GM08714 (cell line): ENCODE results near the gene CLIC1.

Source experiments
- H3K4me3 ChIP-seq: fragments of 200-500 bp; sonication (Bioruptor generic); 2 replicates; pipeline ENCODE4 v1.5.1; 2014; ENCODE audit warnings: mild to moderate bottlenecking, low read length, inconsistent platforms
- ZNF274 ChIP-seq: IDR thresholded peaks from 2 replicates; pipeline ENCODE4 v1.6.1; 2012; ENCODE audit warnings: mild to moderate bottlenecking, low read depth, low read length

The CLIC1 gene

DNA sequence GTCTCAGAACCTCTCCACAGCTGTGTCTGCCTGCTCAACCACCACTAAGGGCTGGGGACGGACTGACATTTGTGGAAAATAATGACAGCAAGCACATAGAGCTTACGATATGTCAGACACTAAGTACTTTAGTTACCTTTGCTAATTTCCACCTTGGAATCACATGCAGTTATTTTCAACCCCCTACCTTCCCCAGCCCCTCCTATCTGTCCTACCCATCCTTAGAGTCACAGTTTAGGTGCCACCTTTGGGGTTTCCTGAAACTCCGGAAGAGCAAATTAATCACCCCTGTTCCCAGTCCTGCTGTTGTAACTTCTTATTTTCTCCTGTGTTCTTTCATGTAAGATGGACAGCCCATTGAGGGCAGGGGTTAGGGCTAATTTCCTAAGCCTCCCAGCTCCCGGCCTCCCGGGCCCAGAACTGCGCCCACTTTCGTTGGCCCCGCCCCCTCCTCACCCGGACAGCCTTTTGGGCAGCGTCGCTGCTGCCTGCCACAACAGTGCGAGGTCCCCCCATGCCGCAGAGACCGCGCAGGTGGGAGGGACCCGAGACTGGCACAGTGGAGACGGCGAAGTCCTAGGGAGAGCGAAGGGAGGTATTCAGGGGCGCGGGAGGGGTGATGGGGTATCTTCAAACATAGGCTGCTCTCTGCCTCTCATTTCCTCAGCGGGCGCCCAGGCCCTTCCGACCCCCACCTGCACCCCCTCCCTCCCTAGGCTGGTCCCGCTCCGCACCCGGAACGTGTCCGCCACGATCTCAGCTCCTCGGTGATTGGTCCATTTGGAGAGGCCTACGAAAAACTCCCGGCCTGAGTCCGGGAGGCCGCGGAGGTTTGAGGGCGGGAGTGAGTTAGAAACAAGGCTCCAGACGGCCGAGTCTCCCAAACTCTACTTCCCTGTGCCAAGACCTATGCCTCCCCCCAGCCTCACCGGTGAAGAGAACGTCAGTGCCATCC is 8.3 kb downstream of the CLIC1 start:
- TF ChIP-seq ZNF274: no peak
- no peak overlapping the region for H3K4me3 ChIP-seq

DNA sequence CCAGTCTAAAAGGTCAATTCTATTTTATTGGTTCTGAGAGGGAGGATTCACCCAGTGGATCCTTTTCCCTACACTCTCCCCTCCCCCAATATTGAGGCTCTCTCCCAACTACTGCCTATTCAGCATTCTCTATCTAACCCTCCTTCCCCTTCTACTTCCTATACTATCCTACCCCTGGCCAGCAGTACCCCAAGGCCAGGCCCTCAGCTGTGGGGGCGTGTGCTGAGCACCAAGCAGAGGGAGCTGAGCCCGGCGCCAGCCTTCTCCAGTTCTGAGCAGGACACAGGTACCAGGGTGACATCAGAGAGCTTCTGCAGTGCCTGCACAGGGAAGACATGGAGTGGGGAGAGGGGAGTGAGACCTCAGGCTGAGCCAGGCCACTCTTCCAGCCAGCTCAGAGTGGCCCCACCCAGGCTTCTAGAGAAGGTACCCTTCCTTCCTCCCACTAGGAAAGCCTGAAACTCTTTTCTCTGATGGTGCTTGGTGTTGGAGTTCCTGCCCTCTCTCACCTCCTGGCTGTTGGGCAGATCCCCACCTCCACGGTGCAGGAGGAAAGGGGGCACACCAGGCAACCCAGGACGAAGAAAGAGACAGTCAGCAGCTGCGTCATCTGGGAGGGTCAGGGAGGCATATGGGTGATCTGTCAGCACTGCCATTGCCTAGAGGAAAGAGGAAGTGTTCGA is 9.2 kb downstream of the CLIC1 start:
- no peak overlapping the region for H3K4me3 ChIP-seq
- no peak for TF ChIP-seq ZNF274

DNA sequence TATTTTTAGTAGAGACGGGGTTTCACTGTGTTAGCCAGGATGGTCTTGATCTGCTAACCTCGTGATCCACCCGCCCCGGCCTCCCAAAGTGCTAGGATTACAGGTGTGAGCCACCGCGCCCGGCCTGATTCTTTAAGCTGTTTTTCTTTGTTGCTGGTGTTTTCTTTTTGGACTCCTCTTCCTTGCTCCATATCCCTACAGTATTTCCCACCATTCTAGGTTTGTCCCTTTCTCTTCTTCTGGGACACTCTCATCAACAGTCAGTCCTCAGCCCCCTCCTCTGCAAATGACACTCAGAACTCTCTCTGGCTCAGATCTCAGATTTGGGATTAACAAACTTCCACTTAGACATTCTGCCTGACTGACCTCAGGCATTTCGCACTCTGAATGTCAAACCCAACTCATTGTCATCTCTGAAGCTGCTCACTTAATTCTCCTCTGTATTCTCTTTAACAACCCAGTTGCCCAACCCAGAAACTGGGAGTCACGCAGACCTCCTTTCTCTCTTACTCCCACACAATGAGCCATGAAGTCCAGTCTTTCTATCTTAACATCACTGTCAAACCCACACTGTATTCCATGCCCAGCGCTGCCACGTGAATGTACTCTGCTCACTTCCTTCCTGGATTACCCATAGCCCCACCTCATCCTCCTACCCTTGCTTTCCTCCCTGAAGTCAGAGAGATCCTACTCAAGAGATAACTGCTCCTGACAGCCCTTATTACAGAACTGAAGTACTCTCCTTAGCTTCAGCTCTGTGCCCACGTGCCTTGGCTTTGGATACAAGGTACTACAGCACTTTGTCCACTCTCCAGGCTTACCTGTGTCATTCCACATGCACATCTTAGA is 10.6 kb downstream of the CLIC1 start:
- no peak overlapping the region for H3K4me3 ChIP-seq
- TF ChIP-seq ZNF274: no peak

DNA sequence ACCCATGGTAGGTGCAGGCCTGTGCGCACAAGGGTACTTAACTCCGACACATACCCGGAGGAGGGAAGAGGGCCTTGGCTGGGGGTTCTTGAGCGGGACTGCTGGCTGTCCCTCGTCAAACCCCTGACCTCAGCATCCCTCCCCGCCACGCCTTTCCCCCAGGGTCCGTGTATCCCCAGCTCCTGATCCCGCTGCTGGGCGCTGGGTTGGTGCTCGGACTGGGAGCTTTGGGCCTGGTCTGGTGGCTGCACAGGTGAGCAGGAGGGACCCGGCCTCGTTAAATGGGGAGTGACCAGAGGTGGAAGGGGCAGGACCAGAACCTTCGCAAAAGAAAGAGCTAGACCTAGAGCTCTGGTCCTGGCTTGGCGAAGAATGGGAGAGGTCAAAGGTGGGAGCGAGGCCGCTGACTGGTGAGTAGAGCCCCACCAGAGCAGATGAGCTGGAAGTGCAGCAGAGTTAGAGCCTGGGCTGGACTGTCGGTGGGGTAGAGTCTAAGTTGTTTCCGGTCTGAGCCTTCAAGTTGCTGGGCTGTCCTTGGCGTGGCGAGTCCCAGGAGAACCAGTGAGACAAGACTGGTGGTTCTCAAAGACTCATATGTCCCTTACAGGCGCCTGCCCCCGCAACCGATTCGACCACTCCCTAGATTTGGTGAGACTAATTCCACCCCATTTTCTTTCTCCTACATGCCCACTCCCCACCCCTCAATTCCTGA is 12.2 kb downstream of the CLIC1 start:
- H3K4me3 ChIP-seq: no peak overlapping the region
- TF ChIP-seq ZNF274: no peak

DNA sequence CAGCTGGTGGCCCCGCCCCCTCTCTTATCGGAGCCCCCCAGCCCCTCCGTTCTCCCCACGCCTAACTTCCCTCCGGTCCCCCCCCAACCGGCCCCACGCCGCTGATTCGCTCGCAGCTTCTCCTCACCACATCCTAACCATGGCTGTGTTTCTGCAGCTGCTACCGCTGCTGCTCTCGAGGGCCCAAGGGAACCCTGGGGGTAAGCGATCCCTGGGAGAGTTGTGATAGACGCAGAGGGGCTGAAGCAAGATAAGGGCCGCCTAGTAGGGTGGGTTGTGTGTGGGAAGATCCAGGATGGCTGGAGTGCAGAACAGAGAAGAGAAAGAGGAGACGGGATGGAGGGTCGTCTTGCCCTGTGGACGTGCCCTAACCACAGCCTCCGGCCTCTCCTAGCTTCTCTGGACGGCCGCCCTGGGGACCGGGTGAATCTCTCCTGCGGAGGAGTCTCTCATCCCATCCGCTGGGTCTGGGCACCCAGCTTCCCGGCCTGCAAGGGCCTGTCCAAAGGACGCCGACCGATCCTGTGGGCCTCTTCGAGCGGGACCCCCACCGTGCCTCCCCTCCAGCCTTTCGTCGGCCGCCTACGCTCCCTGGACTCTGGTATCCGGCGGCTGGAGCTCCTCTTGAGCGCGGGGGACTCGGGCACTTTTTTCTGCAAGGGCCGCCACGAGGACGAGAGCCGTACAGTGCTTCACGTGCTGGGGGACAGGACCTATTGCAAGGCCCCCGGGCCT is 12.9 kb downstream of the CLIC1 start, which contains the start of gene MPIG6B:
Gene MPIG6B, plus strand, starts transcription at position 129 of the 735 bp plus-strand sequence. Its CDS starts 11 bp downstream, at position 140.
- TF ChIP-seq ZNF274: no peak
- no peak within 1 kb of the TSS for H3K4me3 ChIP-seq

DNA sequence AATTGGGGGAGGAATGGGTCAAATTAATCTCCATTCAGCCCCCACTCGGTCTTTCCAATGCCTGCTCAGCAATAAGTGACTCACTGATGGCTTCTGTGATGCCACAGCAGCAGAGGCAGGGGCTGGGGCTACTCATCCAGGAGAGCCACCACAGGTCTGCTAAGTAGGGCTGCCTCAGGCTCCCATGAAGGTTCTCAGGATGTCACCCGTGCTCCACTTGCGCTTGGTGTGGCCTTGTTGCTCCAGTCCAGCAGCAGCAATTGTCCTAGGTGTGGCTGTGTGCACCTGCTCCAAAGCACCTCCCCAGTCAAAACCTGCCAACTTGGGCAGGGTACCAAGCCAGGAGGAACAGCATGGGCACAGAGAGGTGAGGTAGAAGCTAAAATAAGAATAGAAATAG is 14.2 kb downstream of the CLIC1 start:
- no peak overlapping the region for H3K4me3 ChIP-seq
- TF ChIP-seq ZNF274: no peak

DNA sequence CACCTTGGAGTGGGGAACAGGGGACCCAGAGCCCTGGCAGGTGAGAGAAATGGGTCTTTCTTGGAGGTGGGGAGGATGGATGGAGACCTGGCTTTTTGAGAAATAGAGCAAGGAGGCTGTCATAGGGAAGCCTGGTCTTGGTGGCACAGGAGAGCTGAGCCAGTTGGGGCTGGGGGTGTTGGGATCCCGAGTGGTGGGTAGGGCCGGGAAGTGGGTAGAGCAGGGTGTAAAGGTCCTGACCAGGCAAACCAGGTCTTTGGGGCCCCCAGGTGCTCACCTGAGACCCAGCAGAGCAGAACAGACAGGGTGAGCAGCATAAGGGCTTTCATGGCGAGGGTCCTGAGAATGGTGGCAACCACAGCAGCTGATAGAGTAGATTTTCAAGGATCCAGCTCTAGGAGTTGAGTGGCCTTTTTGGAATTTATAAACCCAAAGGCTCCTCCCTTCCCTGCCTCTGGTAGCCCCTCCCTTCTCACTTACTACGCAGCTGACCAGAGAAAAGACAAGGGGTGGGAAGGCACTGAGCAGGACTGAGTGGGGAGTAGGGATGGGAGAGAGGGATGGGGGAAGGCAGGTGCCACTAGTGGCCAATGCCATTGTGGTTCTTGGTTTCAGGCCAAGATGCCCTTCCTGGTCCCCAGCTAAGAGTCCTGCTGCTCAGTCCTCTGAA is 14.8 kb downstream of the CLIC1 start, which contains the start of gene LY6G6C:
Gene LY6G6C, minus strand, starts transcription at position 396 of the 670 bp plus-strand sequence. Its CDS starts 67 bp downstream, at position 329.
- no peak for TF ChIP-seq ZNF274
- no peak within 1 kb of the TSS for H3K4me3 ChIP-seq

DNA sequence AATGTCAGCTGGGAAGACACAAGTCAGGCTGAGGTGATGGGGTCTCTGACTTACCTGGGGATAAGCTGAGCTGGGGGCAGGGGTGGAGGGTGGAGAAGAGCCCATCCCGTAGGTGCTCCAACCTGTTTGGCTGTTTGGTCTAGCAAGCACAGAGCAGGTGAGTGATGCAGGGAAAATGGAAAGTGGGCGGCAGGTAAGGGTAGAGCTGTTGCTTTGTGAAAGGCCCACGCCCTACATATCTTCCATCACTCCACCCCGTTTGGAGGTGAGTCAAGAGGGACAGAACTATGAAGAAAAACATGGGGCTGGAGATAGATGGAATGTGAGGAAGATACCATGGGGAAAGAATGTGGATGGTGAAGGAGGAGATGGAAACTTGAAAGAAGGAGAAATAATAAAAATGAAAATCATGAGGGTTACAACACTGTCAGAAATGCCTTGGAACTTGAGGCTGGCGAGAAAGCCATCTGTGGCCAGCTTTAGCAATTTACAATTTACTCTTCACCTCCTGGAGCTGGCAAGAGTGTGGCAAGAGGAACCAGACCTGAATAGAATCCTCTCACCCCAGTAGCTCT is 16.0 kb downstream of the CLIC1 start:
- H3K4me3 ChIP-seq: no peak overlapping the region
- no peak for TF ChIP-seq ZNF274

DNA sequence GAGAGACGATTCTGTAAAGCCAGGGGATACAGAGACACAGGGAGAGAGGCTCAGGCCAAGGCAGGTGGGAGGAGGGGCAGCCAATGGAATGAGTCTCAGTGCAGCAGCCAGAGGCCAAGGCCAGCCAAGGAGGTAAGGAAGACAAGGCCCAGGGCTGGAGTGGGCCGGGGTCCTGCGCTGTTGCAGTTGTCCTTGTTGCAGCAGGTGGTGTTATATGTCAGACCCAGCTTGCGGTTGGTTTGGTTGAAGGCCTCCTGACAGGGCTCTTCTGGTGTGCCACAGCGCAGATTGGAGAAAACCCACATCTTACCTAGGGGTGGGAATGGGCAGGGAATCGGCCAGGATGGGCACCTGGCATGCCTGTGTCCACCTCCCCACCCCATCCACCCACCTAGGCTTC is 17.3 kb downstream of the CLIC1 start:
- TF ChIP-seq ZNF274: no peak
- no peak overlapping the region for H3K4me3 ChIP-seq

DNA sequence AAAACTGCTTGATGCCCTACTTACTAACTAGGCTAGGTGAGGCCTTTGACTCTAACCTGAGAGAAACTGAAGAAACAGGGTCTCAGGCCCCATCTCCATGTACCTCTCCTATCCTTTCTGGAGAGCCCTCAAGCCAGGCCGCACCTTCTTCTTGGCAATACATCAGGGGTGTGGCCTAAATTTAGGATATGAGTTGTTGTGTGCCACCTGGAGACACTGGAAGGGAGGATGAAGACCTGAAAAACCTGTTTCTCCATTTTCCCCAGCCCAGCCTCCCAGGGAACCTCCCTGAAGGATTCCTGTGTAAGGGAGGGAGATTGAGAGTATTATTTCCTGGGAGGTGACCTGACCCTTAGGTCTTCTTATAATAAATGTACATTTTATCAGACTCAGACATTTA is 18.1 kb downstream of the CLIC1 start:
- H3K4me3 ChIP-seq: no peak overlapping the region
- no peak for TF ChIP-seq ZNF274

DNA sequence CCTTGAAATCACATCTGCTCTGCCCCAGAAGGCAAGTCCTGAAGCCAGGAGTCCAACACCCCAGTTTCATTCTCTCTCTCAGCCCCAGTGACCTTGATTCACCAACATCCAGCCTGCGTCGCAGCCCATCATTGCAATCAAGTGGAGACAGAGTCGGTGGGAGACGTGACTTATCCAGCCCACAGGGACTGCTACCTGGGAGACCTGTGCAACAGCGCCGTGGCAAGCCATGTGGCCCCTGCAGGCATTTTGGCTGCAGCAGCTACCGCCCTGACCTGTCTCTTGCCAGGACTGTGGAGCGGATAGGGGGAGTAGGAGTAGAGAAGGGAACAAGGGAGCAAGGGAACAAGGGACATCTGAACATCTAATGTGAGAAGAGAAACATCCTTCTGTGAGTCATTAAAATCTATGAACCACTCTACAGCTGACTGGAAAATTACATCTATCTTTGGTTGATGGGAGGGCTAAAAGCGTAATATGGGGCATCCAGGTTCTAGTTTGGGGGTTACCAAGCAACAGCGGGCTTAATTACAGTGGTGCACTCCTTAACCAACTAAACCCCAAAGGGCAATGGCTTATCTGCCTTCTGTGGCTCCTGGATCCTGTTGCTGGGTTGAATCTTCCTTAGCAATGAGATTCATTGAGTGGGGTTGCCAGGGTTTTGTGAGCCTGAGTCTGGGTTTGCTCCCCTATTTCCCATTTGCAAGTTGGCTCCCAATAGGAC is 18.7 kb downstream of the CLIC1 start:
- TF ChIP-seq ZNF274: no peak
- no peak overlapping the region for H3K4me3 ChIP-seq
